Measurements from ENCODE around the gene VIL1. TPM values are rescaled to one million over a fixed set of nuclear protein-coding genes. Genes with fewer than 3 reads are reported as not detected.

VIL1 gene
- total RNA-seq, 1 experiment from 2014 or later: 0.18 TPM

- no TSS peak for BruUV-seq (replicated peaks)
- no peak for TF ChIP-seq TCF7L2 (IDR thresholded peaks at IDR 0.05; ENCODE audit: low read depth, low read length)
- TF ChIP-seq SIN3A (IDR thresholded peaks at IDR 0.05; ENCODE audit: borderline replicate concordance, insufficient read depth, low read depth, low read length): no peak
- no peak for TF ChIP-seq CTCF (IDR thresholded peaks at IDR 0.05)
- TF ChIP-seq REST (IDR thresholded peaks at IDR 0.05; ENCODE audit: insufficient read depth in 1 of 2, low read depth in 2 of 2, low read length in 1 of 2): no peak
- TF ChIP-seq POLR2AphosphoS5 (IDR thresholded peaks at IDR 0.05; ENCODE audit: low read depth, low read length): no peak
- peaks cover 24% of the 10 kb centered on the region for H3K4me1 ChIP-seq (ENCODE audit: control insufficient read depth, insufficient read depth, low read length)
- CTCF ChIA-PET: interaction anchor here (0.6 to 0.7 kb wide), 3 partner anchors 8 to 123 kb away, joined by 3 to 6 read pairs (median 4); partner anchors contain the start of genes AAMP and PNKD
- no peaks in the 10 kb centered on the region for H3K27me3 ChIP-seq (ENCODE audit: control insufficient read depth, insufficient read depth, low read length)
- H3K9me3 ChIP-seq (ENCODE audit: control insufficient read depth, insufficient read depth, low read depth, low read length): no peaks in the 10 kb centered on the region
- ATAC-seq (no peak), DNase-seq (ENCODE audit: low read depth, low spot score) (no peak)
- in situ Hi-C loops (cut with HindIII; ENCODE audit: low pct_unique_long_range_greater_than_20kb, low sequenced_read_pairs) (no loop called here), intact Hi-C loops (cut with micrococcal nuclease; ENCODE audit: unreplicated experiment) (no loop called here)
- POLR2A ChIA-PET: no interaction called here
- H3K27ac ChIP-seq (ENCODE audit: low read length): no peak overlapping the region
- H3K4me3 ChIP-seq (ENCODE audit: low read depth in 2 of 2, low read length in 2 of 2): no peak overlapping the region
- no peaks in the 10 kb centered on the region for H3K36me3 ChIP-seq (ENCODE audit: control insufficient read depth, insufficient read depth, low read length)
Measured at GRCh38 chr2:218392891-218393462, 25.9 kb upstream of the VIL1 start.

- ATAC-seq: no peak
- ChIA-PET CTCF (interaction anchor here (0.7 kb wide), 1 partner anchor 9 kb away, joined by 3 read pairs; no protein-coding TSS in a partner anchor), POLR2A (no interaction called here)
- TF ChIP-seq SIN3A (IDR thresholded peaks at IDR 0.05; ENCODE audit: borderline replicate concordance, insufficient read depth, low read depth, low read length): no peak
- no peak for TF ChIP-seq REST (IDR thresholded peaks at IDR 0.05; ENCODE audit: insufficient read depth in 1 of 2, low read depth in 2 of 2, low read length in 1 of 2)
- no peak for TF ChIP-seq TCF7L2 (IDR thresholded peaks at IDR 0.05; ENCODE audit: low read depth, low read length)
- TF ChIP-seq POLR2AphosphoS5 (IDR thresholded peaks at IDR 0.05; ENCODE audit: low read depth, low read length): no peak
- TF ChIP-seq CTCF (IDR thresholded peaks at IDR 0.05): no peak
- Histone ChIP-seq H3K36me3 (ENCODE audit: control insufficient read depth, insufficient read depth, low read length) (no peaks in the 10 kb centered on the region), H3K9me3 (ENCODE audit: control insufficient read depth, insufficient read depth, low read depth, low read length) (no peaks in the 10 kb centered on the region), H3K27ac (ENCODE audit: low read length) (peak overlapping the region; percentile 55; the same call in 1 of the 2 replicates), H3K4me3 (ENCODE audit: low read depth in 2 of 2, low read length in 2 of 2) (no peak overlapping the region), H3K4me1 (ENCODE audit: control insufficient read depth, insufficient read depth, low read length) (peaks cover 24% of the 10 kb centered on the region), H3K27me3 (ENCODE audit: control insufficient read depth, insufficient read depth, low read length) (no peaks in the 10 kb centered on the region)
- intact Hi-C loops (cut with micrococcal nuclease; ENCODE audit: unreplicated experiment): no loop called here
- DNase-seq (ENCODE audit: low read depth, low spot score): no peak
- in situ Hi-C loops (cut with HindIII; ENCODE audit: low pct_unique_long_range_greater_than_20kb, low sequenced_read_pairs): no loop called here
- BruUV-seq (replicated peaks): no TSS peak
Measured at GRCh38 chr2:218393750-218394290, 25.1 kb upstream of the VIL1 start.
